T-helper 22 cell (primary cell): ENCODE data around the gene COL4A2.

Experiments used
- DNase-seq: peaks from one replicate; pipeline ENCODE4 v3.0.0-alpha.2; 2020; ENCODE audit warnings: low read depth

The COL4A2 gene

DNA sequence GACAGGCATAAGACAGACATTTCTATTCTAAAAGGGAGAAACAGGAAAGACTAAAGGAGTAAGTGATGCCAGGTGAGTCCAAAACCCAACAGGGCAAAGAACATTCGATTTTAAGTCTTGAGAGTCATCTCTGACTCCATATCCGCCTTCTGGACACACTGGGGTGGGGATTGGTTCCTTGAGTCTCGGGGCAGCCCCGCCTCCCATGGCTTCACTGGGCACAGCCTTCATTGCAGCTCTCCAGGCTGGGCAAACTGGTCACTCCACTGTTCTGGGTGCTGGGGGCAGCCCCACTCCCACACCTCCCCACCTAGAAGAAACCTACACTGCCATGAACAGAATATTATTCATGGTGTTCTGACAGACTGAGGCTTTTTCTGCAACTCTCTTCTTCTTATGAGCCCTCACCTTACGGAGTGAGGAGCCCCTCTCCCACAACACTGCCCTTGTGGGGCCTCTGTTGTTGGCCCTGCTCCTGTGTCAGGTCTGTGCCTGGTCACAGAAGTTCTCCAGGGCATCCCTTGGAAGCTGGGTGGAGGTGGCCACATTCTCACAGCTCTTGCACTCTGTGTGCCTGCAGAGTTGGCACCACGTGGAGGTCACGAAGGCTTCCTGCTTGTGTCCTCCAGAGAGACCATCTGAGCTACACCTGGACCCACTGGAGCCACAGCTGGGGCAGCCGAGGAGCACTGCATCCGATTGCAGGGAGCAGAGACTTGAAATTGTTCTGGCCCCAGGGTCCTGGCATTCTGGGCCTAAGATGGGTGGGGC lies 95.4 kb downstream of the COL4A2 start:
- DNase-seq, result no peak

DNA sequence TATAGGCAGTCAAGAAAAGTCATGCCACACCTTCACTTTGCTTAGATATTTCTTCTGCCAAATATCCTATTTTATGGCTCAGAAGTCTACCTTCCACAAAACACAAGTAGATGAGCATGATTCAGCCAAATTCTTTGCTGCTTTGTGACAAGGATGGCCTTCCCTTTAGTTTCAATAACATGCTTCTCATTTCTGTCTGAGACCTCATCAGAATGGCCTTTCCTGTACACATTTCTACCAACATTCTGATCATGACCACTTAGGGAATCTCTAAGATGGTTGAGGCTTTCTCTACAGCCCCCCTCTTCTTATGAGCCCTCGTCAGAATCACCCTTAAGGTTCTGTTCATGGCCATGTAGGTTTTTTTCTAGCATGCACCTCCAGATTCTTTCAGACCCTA lies 96.2 kb downstream of the COL4A2 start:
- no peak for DNase-seq

DNA sequence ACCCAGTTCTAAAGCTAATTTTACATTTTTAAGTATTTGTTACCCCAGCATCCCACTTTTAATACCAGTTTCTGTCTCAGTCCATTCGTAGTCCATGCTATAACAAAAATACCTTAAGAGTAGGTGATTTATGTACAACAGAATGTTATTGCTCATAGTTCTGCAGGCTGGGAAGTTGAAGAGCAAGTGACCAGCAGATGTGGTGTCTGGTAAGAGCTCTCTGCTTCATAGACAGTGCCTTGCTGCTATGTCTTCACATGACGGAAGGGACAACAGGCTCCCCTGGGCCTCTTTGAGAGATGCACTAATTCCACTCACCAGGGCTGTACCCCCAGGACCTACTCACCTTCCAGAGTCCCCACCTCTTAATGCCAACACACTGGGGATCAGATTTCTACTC lies 96.6 kb downstream of the COL4A2 start:
- DNase-seq, result no peak

DNA sequence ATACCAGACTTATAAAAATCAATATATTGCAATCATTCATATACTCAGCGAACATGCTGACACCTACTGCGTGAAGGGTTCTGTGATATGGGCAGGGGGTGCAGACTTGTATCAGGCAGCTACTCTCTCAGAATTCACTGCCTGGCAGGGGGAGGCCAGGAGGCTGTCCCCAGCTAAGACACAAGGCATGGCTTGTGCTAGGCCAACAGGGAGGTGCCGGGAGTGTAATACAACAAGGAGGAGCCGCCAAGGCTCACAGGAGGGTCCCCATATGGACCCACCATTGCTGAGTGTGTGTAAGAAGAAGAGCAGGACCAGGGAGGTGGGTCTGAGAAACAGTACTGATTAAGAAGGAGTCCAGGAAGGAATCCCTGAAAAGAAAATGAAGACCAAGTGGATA lies 97.2 kb downstream of the COL4A2 start:
- no peak for DNase-seq

DNA sequence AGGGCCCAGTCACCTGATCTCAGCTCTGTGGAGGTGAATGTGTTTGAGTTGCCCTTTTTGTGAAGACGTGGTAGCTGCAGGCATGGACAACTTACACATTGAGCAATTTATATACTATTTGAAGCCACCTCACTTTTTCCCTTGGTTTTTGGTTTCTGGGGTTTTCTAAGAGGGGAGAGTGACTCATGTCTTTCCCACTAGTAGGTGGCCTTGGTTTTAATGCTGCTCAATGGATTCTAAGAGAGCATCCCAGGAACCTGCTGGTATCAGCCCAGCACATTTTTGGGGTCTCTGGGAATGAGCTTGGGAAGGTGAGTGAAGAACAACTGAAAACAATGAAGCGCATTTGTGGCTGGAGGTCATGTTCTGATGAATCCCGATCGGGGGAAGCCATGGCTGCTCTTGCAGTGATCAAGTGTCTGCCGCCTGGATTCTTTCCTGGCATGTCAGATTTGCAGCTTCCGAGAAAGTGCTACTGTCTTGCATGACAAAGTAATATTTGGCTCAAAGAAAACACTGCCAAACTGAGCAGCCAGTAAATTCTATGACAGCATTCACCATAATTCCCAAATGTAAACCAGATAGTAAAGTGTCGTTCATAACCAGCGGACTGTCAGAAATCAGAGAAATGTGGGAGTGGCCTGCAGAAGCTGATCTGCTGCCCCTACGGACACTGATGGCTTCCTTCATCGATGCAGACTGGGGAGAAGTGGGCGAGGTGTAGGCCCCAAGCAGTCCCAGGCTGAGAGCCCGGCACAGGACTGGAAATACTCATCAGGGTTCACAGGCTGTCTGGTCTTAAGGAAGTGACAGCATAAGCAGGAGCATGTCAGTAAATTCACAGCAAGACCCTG lies 98.7 kb downstream of the COL4A2 start:
- DNase-seq, result no peak

DNA sequence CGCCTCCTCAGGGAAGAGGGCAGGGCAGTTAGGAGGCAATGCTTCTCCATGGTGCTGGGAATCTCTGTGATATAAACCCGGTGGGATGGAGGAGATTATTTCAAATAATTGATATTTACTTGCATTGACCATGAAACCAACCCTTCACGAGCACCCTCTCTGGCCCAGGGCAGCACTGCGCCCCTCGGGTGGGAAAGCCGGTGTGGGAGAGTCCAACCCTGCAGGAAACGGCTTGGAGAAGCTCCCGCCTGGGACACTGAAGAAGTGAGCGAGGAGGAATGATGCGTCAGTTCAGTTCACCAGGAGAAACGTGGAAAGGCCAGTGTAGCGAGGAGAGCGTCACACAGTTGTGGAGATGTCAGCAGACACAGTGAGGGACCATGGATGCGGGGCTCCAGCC lies 99.9 kb downstream of the COL4A2 start:
- DNase-seq, result no peak

DNA sequence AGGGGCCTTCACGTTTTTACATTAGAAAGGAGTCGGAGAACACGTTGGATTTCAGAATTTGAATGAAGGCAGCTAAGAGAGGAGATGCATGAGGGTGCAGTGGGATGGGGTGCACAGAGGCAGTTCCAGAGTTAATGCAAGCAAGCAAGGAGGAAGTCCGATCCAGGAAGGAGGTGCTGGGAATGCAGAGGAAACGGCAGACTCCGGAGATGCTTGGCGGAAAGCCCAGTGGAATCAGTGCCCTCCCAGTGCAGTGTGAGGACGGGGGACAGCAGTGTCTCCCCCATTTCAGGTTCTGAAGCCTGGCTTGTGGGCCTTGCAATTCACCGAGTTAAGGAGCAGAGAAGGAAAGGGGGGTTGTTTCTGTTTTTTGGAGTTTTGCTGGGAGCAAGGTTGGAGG lies 100.4 kb downstream of the COL4A2 start:
- no peak for DNase-seq

DNA sequence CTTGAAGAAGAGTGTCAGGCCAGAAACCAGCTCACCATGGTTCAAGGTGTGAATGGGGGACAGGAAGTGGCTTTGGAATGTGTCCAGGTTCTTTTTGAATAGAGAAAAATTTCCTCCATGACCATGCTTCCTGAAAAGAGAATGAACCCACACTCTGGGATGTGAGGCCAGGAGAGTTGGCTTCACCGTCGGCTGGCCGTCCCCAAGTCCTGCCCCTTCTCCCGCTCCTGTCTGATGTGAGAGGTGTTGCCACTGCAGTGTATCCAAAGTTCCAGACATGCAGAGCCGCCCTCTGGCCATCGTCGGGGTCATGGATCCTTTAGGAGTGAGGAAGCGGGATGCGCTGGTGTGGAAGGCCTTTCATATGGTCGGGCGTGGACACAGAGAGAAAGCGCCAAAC lies 101.2 kb downstream of the COL4A2 start:
- DNase-seq, result no peak

DNA sequence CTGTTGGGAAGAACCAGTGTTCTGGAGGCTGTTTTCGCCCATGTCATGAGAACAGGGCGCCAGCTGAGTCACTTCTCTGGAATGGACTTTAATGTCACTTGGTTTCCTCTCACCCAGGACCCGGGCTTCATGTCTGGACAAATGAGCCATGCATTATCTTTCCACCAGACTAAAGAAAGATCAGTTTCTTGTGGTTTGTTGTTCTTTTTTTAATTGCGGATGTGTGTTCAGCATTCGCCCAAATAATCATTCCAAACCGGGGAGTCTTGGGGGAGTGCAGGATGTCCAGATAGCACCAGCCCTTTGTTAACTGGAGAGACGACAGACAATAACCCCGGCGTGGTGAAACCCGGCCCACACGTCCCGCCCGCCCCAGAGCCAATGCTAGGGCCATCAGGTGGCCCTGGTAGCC lies 102.5 kb downstream of the COL4A2 start:
- no peak for DNase-seq

DNA sequence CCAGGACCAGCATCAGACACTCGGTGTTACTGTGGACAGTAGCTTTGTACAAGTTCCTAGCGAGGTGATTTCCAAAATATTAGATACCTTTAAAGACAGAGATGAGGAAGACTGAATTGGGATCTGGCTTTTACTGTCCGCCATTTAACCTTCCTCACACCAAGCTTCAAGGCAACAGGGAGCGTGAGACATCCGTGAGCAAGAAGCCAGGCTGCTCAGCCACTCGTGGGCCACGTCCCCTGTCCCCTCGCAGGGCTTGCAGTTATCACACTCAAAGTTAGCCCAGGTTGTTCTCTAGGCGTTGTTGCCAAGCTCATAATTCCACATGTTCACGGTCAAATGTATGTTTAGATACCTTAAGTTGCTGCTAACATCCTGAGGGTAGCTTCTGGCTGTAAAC lies 102.9 kb downstream of the COL4A2 start:
- DNase-seq, result no peak

DNA sequence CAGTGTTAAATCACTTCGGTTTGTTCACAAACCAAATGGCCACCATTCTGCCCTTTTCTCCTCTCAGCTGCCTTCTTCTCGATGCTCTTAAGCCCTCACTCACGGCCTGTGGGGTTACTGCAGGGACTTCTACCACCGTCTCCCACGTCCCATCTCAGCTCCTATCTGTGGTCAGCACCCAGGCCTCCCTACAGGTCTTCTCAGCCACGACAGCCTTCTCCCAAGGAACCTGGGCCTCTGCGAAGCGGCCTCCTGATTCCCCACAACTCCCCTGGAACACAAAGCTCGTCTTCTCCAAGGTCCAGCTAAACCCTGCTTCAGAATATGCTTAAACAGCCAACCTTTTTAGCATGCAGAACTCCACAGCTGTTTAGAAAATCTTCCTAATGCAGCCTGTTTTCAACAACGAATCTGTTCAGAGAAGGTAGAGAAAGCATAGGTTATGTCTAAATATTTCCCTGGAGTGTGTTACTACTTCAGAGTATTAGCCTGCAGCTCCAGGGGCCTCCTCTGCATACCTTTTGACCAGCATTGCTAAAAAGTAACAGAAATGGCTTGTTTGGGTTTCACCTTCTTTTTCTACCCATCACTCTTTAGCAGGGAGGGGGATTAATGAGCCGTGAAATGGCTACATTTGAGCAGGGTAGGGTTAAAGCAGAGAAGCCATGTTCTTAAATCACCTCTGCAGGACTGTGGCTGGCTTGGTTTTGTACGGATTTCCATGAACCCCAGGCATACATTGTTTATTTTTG lies 104.0 kb downstream of the COL4A2 start:
- no peak for DNase-seq

DNA sequence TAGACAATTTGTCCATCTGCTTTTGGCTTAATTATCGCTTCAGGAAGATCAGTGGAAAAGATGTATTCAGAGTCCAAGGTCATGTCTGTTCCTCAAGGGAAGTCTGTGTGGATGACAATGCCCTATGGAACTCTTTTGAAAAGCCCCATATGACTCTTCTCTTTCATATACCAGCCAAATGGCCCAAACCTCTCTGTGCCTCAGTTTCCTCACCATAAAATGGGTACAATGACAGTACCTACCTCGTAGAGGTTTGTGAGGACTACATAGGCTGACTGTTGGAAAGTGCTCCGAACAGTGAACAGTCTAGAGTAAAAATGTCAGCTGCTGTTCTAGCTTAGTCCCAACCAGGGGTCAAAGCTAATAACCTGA lies 104.6 kb downstream of the COL4A2 start:
- DNase-seq, result no peak

DNA sequence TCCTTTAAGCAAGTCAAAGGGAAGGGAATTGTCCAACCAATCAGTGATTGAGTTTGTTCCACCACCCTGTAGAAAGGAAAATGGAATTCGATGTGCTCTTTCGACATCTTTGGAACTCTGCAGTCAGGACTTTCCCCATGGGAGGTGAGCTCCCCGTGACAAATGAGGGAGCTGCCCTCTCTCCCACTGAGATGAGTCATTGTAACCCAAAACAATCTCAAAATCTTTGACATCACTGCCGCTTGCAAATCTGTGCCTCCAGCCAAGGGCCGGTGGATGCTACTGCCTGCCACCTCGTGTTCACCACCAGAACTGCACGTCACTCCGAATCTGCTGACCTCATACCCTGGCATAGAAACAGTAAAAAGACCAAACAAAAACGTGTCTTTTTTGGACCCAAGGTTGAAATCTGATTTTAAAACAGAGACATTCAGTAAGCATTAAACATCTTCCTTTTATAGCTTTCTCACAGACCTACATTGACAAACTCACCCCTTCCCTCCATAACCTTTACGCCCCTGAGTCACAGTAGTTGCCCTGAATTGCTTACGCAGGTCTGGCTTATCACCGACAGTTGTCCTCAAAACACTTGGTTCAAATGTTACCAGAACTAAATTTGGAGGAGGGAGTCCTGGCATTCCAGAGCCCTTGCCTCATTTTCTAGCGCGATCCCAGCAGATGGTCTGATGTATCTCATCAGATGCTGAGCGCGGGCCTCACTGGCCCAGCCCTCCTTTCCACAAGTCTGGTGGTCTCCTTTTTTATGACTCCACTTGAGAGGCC lies 105.2 kb downstream of the COL4A2 start:
- DNase-seq, result no peak

DNA sequence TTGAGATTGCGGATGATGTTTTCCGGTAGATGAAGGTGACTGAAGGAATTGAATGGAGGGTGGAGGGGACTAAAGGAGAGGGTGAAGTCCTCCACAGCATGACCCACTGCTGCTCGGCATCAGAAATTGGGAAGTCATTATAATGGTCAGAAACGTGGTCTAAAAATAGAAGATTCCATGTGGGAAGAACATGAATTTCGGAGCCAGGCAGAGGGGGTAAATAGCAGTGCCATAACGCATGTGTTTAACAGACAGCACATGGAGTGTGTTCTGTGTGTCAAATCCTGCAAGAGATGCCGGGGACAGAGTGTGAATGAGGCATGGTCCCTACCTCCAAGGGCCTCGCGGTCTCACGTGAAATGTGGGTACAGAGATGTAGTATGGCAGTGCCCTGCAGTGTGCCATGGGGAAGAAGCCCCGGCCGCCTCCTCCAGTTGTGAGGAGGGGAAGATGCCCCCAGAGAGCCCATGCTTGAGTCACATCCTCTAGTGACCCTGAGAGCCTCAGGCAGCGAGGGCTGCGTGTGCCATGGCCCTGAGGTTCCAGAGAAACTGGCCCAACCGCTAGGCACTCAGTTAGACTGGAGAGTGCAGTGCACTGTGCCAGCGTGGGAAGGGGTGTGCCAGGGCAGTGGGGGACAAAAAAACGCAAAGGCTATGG lies 106.1 kb downstream of the COL4A2 start:
- DNase-seq, result no peak

DNA sequence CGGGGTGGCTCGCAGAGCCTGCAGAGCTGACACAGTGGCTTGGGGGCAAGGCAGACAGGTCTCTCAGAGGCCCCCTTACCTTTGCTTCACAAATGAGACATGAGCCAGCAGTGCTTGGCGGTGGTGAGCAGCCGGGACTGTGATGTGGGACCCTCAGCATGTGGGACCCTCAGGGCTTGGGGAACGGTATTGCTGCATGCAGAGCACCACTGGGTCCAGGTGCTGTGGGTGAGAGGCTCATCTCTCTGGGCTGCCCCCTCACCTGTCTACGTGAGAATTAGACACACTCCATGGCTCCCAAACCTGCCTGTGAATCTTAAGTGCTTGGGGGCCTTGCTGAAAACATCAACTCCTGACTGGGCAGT lies 106.6 kb downstream of the COL4A2 start:
- no peak for DNase-seq

DNA sequence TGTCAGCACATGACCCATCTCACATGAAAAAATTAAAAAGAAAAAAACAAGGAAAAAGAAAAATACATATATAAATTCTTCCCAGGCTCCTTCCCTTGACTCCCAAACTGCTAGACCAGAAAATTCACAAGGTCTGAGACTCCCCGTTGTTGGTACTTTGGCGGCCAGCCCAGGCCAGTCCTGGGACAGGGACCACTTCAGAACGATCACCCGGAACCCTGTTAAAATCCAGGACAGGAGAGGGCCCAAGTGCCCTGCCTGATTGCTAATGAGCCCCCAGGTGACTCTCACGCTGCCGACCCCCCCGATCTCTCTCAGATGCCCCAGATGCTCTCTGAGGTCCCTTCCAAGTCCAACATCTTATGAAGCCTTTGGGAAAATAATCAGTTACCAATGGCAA lies 107.2 kb downstream of the COL4A2 start:
- no peak for DNase-seq

DNA sequence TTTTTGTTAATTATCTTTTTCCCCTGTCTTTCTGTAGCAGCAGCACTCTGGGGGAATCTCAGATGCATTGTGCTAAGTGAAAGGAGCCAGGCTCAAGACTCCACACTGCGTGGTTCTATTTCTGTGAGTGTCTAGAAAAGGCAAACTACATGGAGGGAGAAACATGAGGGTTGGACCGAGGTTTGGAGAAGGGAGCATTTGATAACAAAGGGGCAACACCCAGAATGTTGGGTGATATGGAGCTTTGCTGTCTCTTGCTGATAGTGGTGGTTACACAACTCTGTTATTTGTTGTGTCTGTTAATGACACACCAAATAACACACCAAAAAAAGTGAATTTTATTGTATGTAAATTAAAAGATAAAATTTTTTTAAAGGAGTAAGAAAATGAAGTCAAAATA lies 107.8 kb downstream of the COL4A2 start:
- no peak for DNase-seq

DNA sequence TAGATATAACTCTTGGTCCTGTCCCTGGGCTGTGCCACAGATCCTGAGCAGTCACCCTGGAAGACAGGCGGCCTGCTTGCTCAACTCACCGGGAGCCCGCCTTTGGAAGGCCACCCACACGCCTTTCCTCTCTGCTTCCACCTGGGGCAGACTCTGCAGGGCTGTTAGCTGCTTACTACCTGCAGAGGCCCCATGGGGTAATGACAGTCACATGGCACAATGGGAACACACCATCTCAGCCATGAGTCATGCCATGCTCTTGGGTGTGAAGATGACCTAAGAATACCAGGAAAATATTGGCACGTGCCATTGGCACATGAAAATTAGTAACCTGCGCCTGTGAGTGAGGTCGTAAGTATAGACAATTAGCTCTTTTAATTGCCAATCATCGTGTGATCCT lies 108.6 kb downstream of the COL4A2 start:
- no peak for DNase-seq

DNA sequence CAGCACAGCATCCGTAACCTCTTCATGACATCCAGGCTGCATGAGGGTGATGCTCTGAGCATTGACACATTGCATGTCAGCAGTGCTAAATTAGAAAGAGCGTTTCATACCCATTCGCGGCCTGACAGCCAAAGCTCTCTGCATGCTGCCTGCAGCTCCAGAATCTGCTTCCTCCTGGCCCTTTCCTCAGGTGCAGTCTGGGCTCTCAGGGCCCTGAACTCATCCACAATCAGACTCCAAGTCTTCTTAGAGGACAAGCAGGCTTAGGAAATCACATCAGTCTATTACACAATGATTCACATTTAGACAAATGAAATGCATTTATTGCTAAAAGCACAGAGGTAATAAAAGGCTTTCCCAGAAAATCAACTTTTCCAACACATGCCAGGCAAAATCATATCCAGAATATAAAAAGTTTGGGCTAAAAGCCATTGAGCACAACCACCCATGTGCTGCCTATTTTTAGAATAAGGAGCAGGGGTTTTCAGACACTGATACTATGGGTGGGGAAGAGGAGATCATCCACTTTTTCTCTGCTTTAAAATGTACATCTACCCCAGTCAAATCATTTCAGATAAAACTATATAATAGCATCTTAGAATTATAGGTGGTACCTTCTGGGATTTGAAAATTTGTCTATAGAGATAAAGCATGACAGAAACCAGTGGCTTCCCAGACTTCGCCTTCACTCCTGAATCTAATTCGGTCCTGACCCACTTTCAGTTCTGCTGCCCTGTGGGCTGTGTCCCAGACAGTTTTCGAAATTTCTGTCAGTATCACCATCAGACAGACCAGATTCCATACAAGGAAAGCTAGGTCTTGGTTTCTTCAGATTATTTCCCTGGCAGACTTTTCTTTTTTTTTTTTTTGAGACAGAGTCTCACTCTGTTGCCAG lies 109.3 kb downstream of the COL4A2 start:
- DNase-seq, result no peak

DNA sequence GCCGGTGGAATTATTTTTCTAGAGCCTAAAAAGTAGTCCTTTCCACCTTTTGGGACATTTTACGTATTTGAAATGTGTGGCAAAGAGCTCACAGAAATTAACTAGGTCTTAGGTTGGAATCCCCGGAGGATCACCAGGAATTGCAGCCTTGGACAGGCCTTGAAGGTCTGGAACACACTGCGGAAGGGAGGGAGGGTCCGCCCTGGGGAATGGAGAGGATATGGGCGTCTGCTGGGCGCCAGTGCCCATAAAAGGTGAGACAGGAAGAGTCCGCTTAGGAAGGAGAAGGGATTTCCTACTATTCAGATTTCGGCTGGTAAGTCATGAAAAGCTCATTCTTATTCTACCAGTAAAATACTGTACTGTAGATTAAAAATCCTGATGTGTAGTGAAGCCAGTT lies 111.9 kb downstream of the COL4A2 start:
- DNase-seq, result no peak

DNA sequence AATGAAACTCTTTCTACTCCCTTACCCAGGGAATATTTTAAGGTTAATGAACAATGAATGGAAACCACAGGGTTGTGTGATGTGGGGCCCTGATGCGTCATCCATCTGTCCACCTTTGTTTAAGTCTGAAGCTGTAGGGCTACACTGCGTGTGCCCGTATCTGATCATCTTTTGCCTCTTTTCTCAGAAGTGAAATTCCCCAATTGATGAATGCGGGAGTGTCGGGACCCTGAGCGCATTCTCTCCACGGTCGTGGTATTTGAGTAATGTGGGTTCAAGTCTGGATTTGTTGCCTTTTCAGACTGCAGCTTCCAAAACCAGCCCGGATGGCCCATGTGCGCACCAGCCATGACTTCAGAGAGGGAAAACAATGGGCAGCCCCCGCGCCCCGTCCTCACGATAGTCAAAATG lies 112.3 kb downstream of the COL4A2 start:
- DNase-seq, result no peak
